Nephron (organoid): ENCODE data around the gene SAMD13.
A peak's percentile ranks its signal among the peaks of the same experiment; 100 is the strongest.

ENCODE experiments used
- H3K27ac Mint-ChIP-seq, 3 experiments: 2 replicates each; pipeline ENCODE4 v1.8.0; 2020; ENCODE audit warnings: mixed read lengths in 3 of 3, mild to moderate bottlenecking in 2 of 3, moderate library complexity in 1 of 3
- H3K27me3 Mint-ChIP-seq: 2 replicates; pipeline ENCODE4 v1.8.0; 2021; ENCODE audit warnings: low read depth, mild to moderate bottlenecking, moderate library complexity, mixed read lengths
- H3K36me3 Mint-ChIP-seq: 2 replicates; pipeline ENCODE4 v1.8.0; 2020; ENCODE audit warnings: low read depth, mixed read lengths
- H3K4me1 Mint-ChIP-seq: 2 replicates; pipeline ENCODE4 v1.8.0; 2020; ENCODE audit warnings: mixed read lengths
- H3K4me3 Mint-ChIP-seq, 3 experiments: 2 replicates each; pipeline ENCODE4 v1.8.0; 2020; ENCODE audit warnings: mild to moderate bottlenecking in 3 of 3, mixed read lengths in 3 of 3, moderate library complexity in 2 of 3
- H3K9me3 Mint-ChIP-seq: 2 replicates; pipeline ENCODE4 v1.8.0; 2020; ENCODE audit warnings: mixed read lengths
- CTCF ChIP-seq, 3 experiments: fragments of 200-600 bp; sonication (generic); IDR thresholded peaks; one replicate each; pipeline ENCODE4 v1.5.0; 2021; ENCODE audit warnings: antibody characterized with exemption in 3 of 3; ENCODE audit not compliant: unreplicated experiment in 3 of 3

Gene SAMD13

GRCh38 chr1:84363019-84363418 lies 61.5 kb downstream of the SAMD13 start:
- H3K4me3 Mint-ChIP-seq, result no peak overlapping the region
- no peaks in the 10 kb centered on the region for H3K27me3 Mint-ChIP-seq
- H3K4me1 Mint-ChIP-seq, result peaks cover 5% of the 10 kb centered on the region
- TF ChIP-seq CTCF (IDR thresholded peaks at IDR 0.05; ENCODE audit: unreplicated experiment in 3 of 3), result no peak
- H3K36me3 Mint-ChIP-seq, result no peaks in the 10 kb centered on the region
- H3K9me3 Mint-ChIP-seq, result no peaks in the 10 kb centered on the region
- no peak overlapping the region for H3K27ac Mint-ChIP-seq

GRCh38 chr1:84363622-84364021 lies 62.1 kb downstream of the SAMD13 start:
- Mint-ChIP-seq H3K36me3 (no peaks in the 10 kb centered on the region), H3K9me3 (no peaks in the 10 kb centered on the region), H3K27me3 (no peaks in the 10 kb centered on the region), H3K4me1 (peaks cover 5% of the 10 kb centered on the region), H3K4me3 (no peak overlapping the region), H3K27ac (no peak overlapping the region)
- TF ChIP-seq CTCF (IDR thresholded peaks at IDR 0.05; ENCODE audit: unreplicated experiment in 3 of 3), result no peak

- H3K27ac Mint-ChIP-seq, result peak overlapping the region in 1 of 3 experiments; percentile 21
- H3K4me3 Mint-ChIP-seq, result no peak overlapping the region
- H3K9me3 Mint-ChIP-seq, result no peaks in the 10 kb centered on the region
- H3K4me1 Mint-ChIP-seq, result peaks cover 5% of the 10 kb centered on the region
- no peaks in the 10 kb centered on the region for H3K27me3 Mint-ChIP-seq
- TF ChIP-seq CTCF (IDR thresholded peaks at IDR 0.05; ENCODE audit: unreplicated experiment in 3 of 3), result no peak
- H3K36me3 Mint-ChIP-seq, result no peaks in the 10 kb centered on the region
Measured at GRCh38 chr1:84365225-84366221, 64.0 kb downstream of the SAMD13 start.

GRCh38 chr1:84366786-84367185 lies 65.3 kb downstream of the SAMD13 start:
- Mint-ChIP-seq H3K4me1 (peaks cover 5% of the 10 kb centered on the region), H3K4me3 (no peak overlapping the region), H3K9me3 (no peaks in the 10 kb centered on the region), H3K27ac (no peak overlapping the region), H3K27me3 (no peaks in the 10 kb centered on the region), H3K36me3 (no peaks in the 10 kb centered on the region)
- no peak for TF ChIP-seq CTCF (IDR thresholded peaks at IDR 0.05; ENCODE audit: unreplicated experiment in 3 of 3)

- TF ChIP-seq CTCF (IDR thresholded peaks at IDR 0.05; ENCODE audit: unreplicated experiment in 3 of 3), result no peak
- Mint-ChIP-seq H3K9me3 (no peaks in the 10 kb centered on the region), H3K4me1 (peaks cover 5% of the 10 kb centered on the region), H3K27ac (no peak overlapping the region), H3K27me3 (no peaks in the 10 kb centered on the region), H3K4me3 (no peak overlapping the region), H3K36me3 (no peaks in the 10 kb centered on the region)
Measured at GRCh38 chr1:84367219-84367618, 65.7 kb downstream of the SAMD13 start.

- Mint-ChIP-seq H3K27ac (no peak overlapping the region), H3K4me3 (no peak overlapping the region), H3K36me3 (no peaks in the 10 kb centered on the region), H3K4me1 (no peaks in the 10 kb centered on the region), H3K9me3 (no peaks in the 10 kb centered on the region), H3K27me3 (no peaks in the 10 kb centered on the region)
- TF ChIP-seq CTCF (IDR thresholded peaks at IDR 0.05; ENCODE audit: unreplicated experiment in 3 of 3), result no peak
Measured at GRCh38 chr1:84368441-84368840, 66.9 kb downstream of the SAMD13 start.
